HepG2 (cell line): ENCODE data around the gene SLC26A5. TPM values are rescaled to one million over a fixed set of nuclear protein-coding genes. Genes with fewer than 3 reads are reported as not detected.

Experiments
- ARID5B ChIP-seq: IDR thresholded peaks from 2 replicates; pipeline ENCODE4 v1.4.0; 2020; ENCODE audit warnings: mild to moderate bottlenecking, missing genetic modification reagents
- CCDC6 ChIP-seq: sonication (generic); formaldehyde crosslinking; IDR thresholded peaks from 2 replicates; pipeline ENCODE4 v1.8.1; 2022; ENCODE audit warnings: mild to moderate bottlenecking, missing genetic modification reagents, moderate library complexity
- DR1 ChIP-seq: sonication (generic); formaldehyde crosslinking; IDR thresholded peaks from 2 replicates; pipeline ENCODE4 v1.8.0; 2021; ENCODE audit warnings: mild to moderate bottlenecking, missing genetic modification reagents, inconsistent platforms
- HMG20B ChIP-seq: conservative IDR thresholded peaks from 2 replicates; pipeline ENCODE4 v1.6.1; 2016; ENCODE audit warnings: missing genetic modification reagents, missing compliant biosample characterization
- HNRNPLL ChIP-seq: fragments of 200-400 bp; formaldehyde crosslinking; IDR thresholded peaks from 2 replicates; pipeline ENCODE4 v1.6.1; 2017; ENCODE audit warnings: mild to moderate bottlenecking, low read depth, low read length; ENCODE audit not compliant: poor library complexity, severe bottlenecking
- KAT2B ChIP-seq: fragments of 150-350 bp; IDR thresholded peaks from 2 replicates; pipeline ENCODE4 v1.6.1; 2014; ENCODE audit warnings: low read depth, low read length, borderline replicate concordance
- MEIS2 ChIP-seq: sonication (generic); formaldehyde crosslinking; IDR thresholded peaks from 2 replicates; pipeline ENCODE4 v1.9.0; 2021; ENCODE audit warnings: mild to moderate bottlenecking, missing genetic modification reagents
- MIER3 ChIP-seq: IDR thresholded peaks from 2 replicates; pipeline ENCODE4 v1.6.1; 2016; ENCODE audit warnings: missing compliant biosample characterization, borderline replicate concordance
- NFYB ChIP-seq: sonication (generic); formaldehyde crosslinking; IDR thresholded peaks from 2 replicates; pipeline ENCODE4 v1.4.0; 2020; ENCODE audit warnings: missing genetic modification reagents
- PHF20 ChIP-seq: sonication (generic); formaldehyde crosslinking; IDR thresholded peaks from 2 replicates; pipeline ENCODE4 v1.5.0; 2020; ENCODE audit warnings: mild to moderate bottlenecking, missing genetic modification reagents
- RXRB ChIP-seq: IDR thresholded peaks from 2 replicates; pipeline ENCODE4 v1.6.1; 2016; ENCODE audit warnings: borderline replicate concordance, missing genetic modification reagents, missing compliant biosample characterization
- ZBTB14 ChIP-seq: sonication (generic); formaldehyde crosslinking; IDR thresholded peaks from 2 replicates; pipeline ENCODE4 v1.4.0; 2020; ENCODE audit warnings: missing genetic modification reagents
- ZBTB26 ChIP-seq: IDR thresholded peaks from 2 replicates; pipeline ENCODE4 v1.6.1; 2016; ENCODE audit warnings: missing compliant biosample characterization, missing genetic modification reagents, borderline replicate concordance
- ZBTB42 ChIP-seq: sonication (generic); formaldehyde crosslinking; IDR thresholded peaks from 2 replicates; pipeline ENCODE4 v1.5.0; 2020; ENCODE audit warnings: mild to moderate bottlenecking, missing genetic modification reagents
- ZBTB46 ChIP-seq: sonication (generic); formaldehyde crosslinking; IDR thresholded peaks from 2 replicates; pipeline ENCODE4 v1.4.0; 2020; ENCODE audit warnings: mild to moderate bottlenecking, missing genetic modification reagents, borderline replicate concordance
- ZBTB7A ChIP-seq: sonication (generic); formaldehyde crosslinking; IDR thresholded peaks from 2 replicates; pipeline ENCODE4 v1.8.0; 2022; ENCODE audit warnings: mild to moderate bottlenecking, missing genetic modification reagents
- ZFAT ChIP-seq: sonication (generic); formaldehyde crosslinking; conservative IDR thresholded peaks from 2 replicates; pipeline ENCODE4 v1.8.1; 2023; ENCODE audit warnings: missing genetic modification reagents, inconsistent platforms
- ZNF3 ChIP-seq: IDR thresholded peaks from 2 replicates; pipeline ENCODE4 v1.7.0; 2017; ENCODE audit warnings: inconsistent platforms
- ZNF337 ChIP-seq: sonication (generic); formaldehyde crosslinking; IDR thresholded peaks from 2 replicates; pipeline ENCODE4 v1.5.1; 2020; ENCODE audit warnings: missing genetic modification reagents, low read depth, mild to moderate bottlenecking, borderline replicate concordance
- ZNF33B ChIP-seq: sonication (generic); formaldehyde crosslinking; IDR thresholded peaks from 2 replicates; pipeline ENCODE4 v1.5.1; 2020; ENCODE audit warnings: mild to moderate bottlenecking, missing genetic modification reagents
- ZNF446 ChIP-seq: sonication (generic); formaldehyde crosslinking; IDR thresholded peaks from 2 replicates; pipeline ENCODE4 v1.5.0; 2020; ENCODE audit warnings: mild to moderate bottlenecking, missing genetic modification reagents
- ZNF740 ChIP-seq: sonication (generic); formaldehyde crosslinking; IDR thresholded peaks from 2 replicates; pipeline ENCODE4 v1.4.0; 2020; ENCODE audit warnings: missing genetic modification reagents
- polyA plus RNA-seq, 8 experiments: library from polyadenylated mRNA; depleted of rRNA in 3 of 8; stranded (reverse) in 7 of 8; unstranded in 1 of 8; fragments of >200 nt; fragmentation: Illumina TruSeq in 4 of 8; extraction: Trizol in 4 of 8; gene quantifications; 2 replicates each; pipeline versions ENCODE4 v1.2.1 to v1.2.3, GENCODE V29; 2011 to 2016; ENCODE audit warnings: low read depth in 4 of 8, missing spikeins in 1 of 8, mixed read lengths in 1 of 8; ENCODE audit not compliant: insufficient read depth in 1 of 8
- total RNA-seq, 5 experiments: library from RNA; depleted of rRNA; stranded (reverse); fragments of >200 nt; fragmentation: Illumina TruSeq; extraction: Trizol; gene quantifications; 2 replicates each; pipeline ENCODE4 v1.2.3, GENCODE V29; 2016; ENCODE audit warnings: low read depth in 1 of 5

Gene SLC26A5
- total and polyA plus RNA-seq, 2 of the 13 experiments (the other 11 are each of a cell fraction or from before 2014, with no cell fraction given), result 0.08 to 0.11 TPM

- TF ChIP-seq ZBTB14 (CRISPR knock-in tag), result no peak
- no peak for TF ChIP-seq CCDC6
- TF ChIP-seq ZBTB7A, result no peak
- no peak for TF ChIP-seq PHF20
- TF ChIP-seq ZBTB42, result no peak
- TF ChIP-seq ZFAT (CRISPR knock-in tag), result no peak
- TF ChIP-seq ZNF3 (CRISPR knock-in tag), result 0 out of 2 replicates have a peak, but pooled peaks have one; percentile 45
- TF ChIP-seq RXRB, result peak; percentile 79; the same call in 1 of the 2 replicates
- no peak for TF ChIP-seq ZNF740 (CRISPR knock-in tag)
- peak; percentile 97 for TF ChIP-seq HMG20B (CRISPR knock-in tag)
- TF ChIP-seq ZNF337 (CRISPR knock-in tag), result no peak
- TF ChIP-seq HNRNPLL, result no peak
- 0 out of 2 replicates have a peak, but pooled peaks have one; percentile 62 for TF ChIP-seq MEIS2 (CRISPR knock-in tag)
- peak; percentile 65; the same call in 1 of the 2 replicates for TF ChIP-seq MIER3 (CRISPR knock-in tag)
- TF ChIP-seq KAT2B, result no peak
- no peak for TF ChIP-seq ZNF446 (CRISPR knock-in tag)
- no peak for TF ChIP-seq DR1
- TF ChIP-seq ARID5B (CRISPR knock-in tag), result peak; percentile 83
- TF ChIP-seq NFYB (CRISPR knock-in tag), result no peak
- TF ChIP-seq ZBTB26 (CRISPR knock-in tag), result no peak
- TF ChIP-seq ZBTB46, result no peak
- no peak for TF ChIP-seq ZNF33B (CRISPR knock-in tag)
These were observed 57.4 kb downstream of the SLC26A5 start (continued) for GRCh38 chr7:103388469-103389140.
